IMR-90 (cell line): ENCODE data around the gene TBC1D8.

Experiments used
- POLR2A ChIP-seq: IDR thresholded peaks from 2 replicates; pipeline ENCODE4 v1.6.1; 2012; ENCODE audit warnings: mild to moderate bottlenecking, low read depth, low read length
- TF ChIP-seq, protein P1 (sequence below): conservative IDR thresholded peaks from 2 replicates; pipeline ENCODE4 v1.5.1; 2012; ENCODE audit warnings: mild to moderate bottlenecking, low read depth, low read length, improper control_type of control experiment

DNA sequence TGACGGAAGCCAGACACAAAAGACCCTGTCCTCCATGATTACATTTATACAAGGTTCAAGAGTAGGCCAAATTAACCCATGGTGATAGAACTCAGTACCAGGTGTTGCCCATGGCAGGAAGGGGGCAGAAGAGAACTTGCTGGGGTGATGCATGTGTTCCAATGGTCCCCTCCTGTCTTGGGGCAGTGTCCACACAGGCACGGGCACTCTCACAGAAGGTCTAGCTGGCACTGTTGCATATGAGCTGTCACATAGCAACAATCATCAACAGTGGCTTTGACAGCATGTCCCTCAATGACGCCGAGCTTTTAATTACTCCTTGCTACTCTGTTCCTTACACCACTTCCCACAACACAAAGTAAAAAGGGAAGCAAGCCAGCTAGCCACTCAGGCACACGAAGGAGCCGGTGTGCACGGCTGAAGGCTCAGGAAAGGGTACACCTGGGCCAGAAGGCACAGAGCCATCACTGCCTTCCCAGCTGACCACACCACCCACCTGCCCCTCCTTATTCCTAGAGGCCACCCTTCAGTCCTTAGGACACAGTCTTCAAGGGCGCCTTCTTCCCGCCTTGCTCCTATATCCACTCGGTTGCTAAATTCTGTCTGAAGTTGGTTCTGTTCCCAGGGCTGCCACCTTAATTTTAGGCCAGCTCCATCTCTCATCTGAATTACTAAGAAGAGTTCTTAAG lies 120.2 kb downstream of the TBC1D8 start:
- no peak for TF ChIP-seq POLR2A
- TF ChIP-seq, protein P1, sequence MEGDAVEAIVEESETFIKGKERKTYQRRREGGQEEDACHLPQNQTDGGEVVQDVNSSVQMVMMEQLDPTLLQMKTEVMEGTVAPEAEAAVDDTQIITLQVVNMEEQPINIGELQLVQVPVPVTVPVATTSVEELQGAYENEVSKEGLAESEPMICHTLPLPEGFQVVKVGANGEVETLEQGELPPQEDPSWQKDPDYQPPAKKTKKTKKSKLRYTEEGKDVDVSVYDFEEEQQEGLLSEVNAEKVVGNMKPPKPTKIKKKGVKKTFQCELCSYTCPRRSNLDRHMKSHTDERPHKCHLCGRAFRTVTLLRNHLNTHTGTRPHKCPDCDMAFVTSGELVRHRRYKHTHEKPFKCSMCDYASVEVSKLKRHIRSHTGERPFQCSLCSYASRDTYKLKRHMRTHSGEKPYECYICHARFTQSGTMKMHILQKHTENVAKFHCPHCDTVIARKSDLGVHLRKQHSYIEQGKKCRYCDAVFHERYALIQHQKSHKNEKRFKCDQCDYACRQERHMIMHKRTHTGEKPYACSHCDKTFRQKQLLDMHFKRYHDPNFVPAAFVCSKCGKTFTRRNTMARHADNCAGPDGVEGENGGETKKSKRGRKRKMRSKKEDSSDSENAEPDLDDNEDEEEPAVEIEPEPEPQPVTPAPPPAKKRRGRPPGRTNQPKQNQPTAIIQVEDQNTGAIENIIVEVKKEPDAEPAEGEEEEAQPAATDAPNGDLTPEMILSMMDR: no peak
